ENCODE data around the gene ANKS1B. TPM values are rescaled to one million over a fixed set of nuclear protein-coding genes. Genes with fewer than 3 reads are reported as not detected.
A peak's percentile ranks its signal among the peaks of the same experiment; 100 is the strongest.

Gene ANKS1B
- total and polyA plus RNA-seq, 4 donors, result 0.03 to 3.4 (median 0.53) TPM

- Histone ChIP-seq H3K36me3 (ENCODE audit: control insufficient read depth in 4 of 4, insufficient read depth in 3 of 4, low read depth in 1 of 4, low read length in 3 of 4) (no peaks in the 10 kb centered on the region), H3K4me3 (ENCODE audit: low read depth in 1 of 3, low read length in 3 of 3) (no peak overlapping the region), H3K9me3 (ENCODE audit: control insufficient read depth in 4 of 4, low read length in 3 of 4) (peaks cover 0 to 8% (median 0%) of the 10 kb centered on the region in 4 donors), H3K4me1 (ENCODE audit: control insufficient read depth in 4 of 4, insufficient read depth in 4 of 4, low read length in 3 of 4) (no peaks in the 10 kb centered on the region), H3K27me3 (ENCODE audit: control insufficient read depth in 4 of 4, insufficient read depth in 4 of 4, low read length in 3 of 4) (no peaks in the 10 kb centered on the region), H3K27ac (ENCODE audit: low read depth in 1 of 2, low read length in 2 of 2) (no peak overlapping the region), H3K9ac (ENCODE audit: low read depth in 1 of 2, low read length in 2 of 2) (no peak overlapping the region)
- DNase-seq (ENCODE audit: low spot score), result no peak
- TF ChIP-seq HNF4A (conservative IDR thresholded peaks at IDR 0.05) (no peak), HNF4G (IDR thresholded peaks at IDR 0.05) (no peak), FOXA1 (IDR thresholded peaks at IDR 0.05) (no peak), ZBTB33 (IDR thresholded peaks at IDR 0.05) (no peak), GABPA (IDR thresholded peaks at IDR 0.05 in 1 of 2, conservative IDR thresholded peaks at IDR 0.05 in 1 of 2) (no peak), MAX (IDR thresholded peaks at IDR 0.05) (no peak), FOXA2 (IDR thresholded peaks at IDR 0.05) (no peak), NR2F2 (IDR thresholded peaks at IDR 0.05) (no peak), SP1 (IDR thresholded peaks at IDR 0.05) (no peak), JUND (IDR thresholded peaks at IDR 0.05) (no peak), RAD21 (IDR thresholded peaks at IDR 0.05) (no peak)
Observed at GRCh38 chr12:99620159-99620479, 364.6 kb downstream of the ANKS1B start.

GRCh38 chr12:99619389-99620158 is 365.2 kb downstream of the ANKS1B start:
- H3K9me3 ChIP-seq (ENCODE audit: control insufficient read depth in 4 of 4, low read length in 3 of 4), result peaks cover 0 to 8% (median 0%) of the 10 kb centered on the region in 4 donors
- H3K27ac ChIP-seq (ENCODE audit: low read depth in 1 of 2, low read length in 2 of 2), result no peak overlapping the region
- TF ChIP-seq SP1 (IDR thresholded peaks at IDR 0.05) (no peak), RAD21 (IDR thresholded peaks at IDR 0.05) (peak; percentile 66 to 77), GABPA (IDR thresholded peaks at IDR 0.05 in 1 of 2, conservative IDR thresholded peaks at IDR 0.05 in 1 of 2) (no peak), CTCF (IDR thresholded peaks at IDR 0.05; ENCODE audit: low read depth, low read length, missing input control) (peak; percentile 57)
- DNase-seq (ENCODE audit: low spot score), result no peak
- H3K4me1 ChIP-seq (ENCODE audit: control insufficient read depth in 4 of 4, insufficient read depth in 4 of 4, low read length in 3 of 4), result no peaks in the 10 kb centered on the region
- H3K36me3 ChIP-seq (ENCODE audit: control insufficient read depth in 4 of 4, insufficient read depth in 3 of 4, low read depth in 1 of 4, low read length in 3 of 4), result no peaks in the 10 kb centered on the region
- no peaks in the 10 kb centered on the region for H3K27me3 ChIP-seq (ENCODE audit: control insufficient read depth in 4 of 4, insufficient read depth in 4 of 4, low read length in 3 of 4)
- WGBS, result 65% methylated on average over 7 of the region's 7 CpGs
- no peak overlapping the region for H3K9ac ChIP-seq (ENCODE audit: low read depth in 1 of 2, low read length in 2 of 2)
- no peak overlapping the region for H3K4me3 ChIP-seq (ENCODE audit: low read depth in 1 of 3, low read length in 3 of 3)

- H3K36me3 ChIP-seq (ENCODE audit: control insufficient read depth in 4 of 4, insufficient read depth in 3 of 4, low read depth in 1 of 4, low read length in 3 of 4), result no peaks in the 10 kb centered on the region
- no peaks in the 10 kb centered on the region for H3K4me1 ChIP-seq (ENCODE audit: control insufficient read depth in 4 of 4, insufficient read depth in 4 of 4, low read length in 3 of 4)
- no peak overlapping the region for H3K9ac ChIP-seq (ENCODE audit: low read depth in 1 of 2, low read length in 2 of 2)
- no peak overlapping the region for H3K27ac ChIP-seq (ENCODE audit: low read depth in 1 of 2, low read length in 2 of 2)
- no peak overlapping the region for H3K4me3 ChIP-seq (ENCODE audit: low read depth in 1 of 3, low read length in 3 of 3)
- no peak for DNase-seq (ENCODE audit: low spot score)
- WGBS, result 78% methylated on average over 4 of the region's 4 CpGs
- no peaks in the 10 kb centered on the region for H3K27me3 ChIP-seq (ENCODE audit: control insufficient read depth in 4 of 4, insufficient read depth in 4 of 4, low read length in 3 of 4)
- peaks cover 0 to 8% (median 0%) of the 10 kb centered on the region in 4 donors for H3K9me3 ChIP-seq (ENCODE audit: control insufficient read depth in 4 of 4, low read length in 3 of 4)
- TF ChIP-seq GABPA (IDR thresholded peaks at IDR 0.05 in 1 of 2, conservative IDR thresholded peaks at IDR 0.05 in 1 of 2), result no peak
- no peak for TF ChIP-seq ATF3 (IDR thresholded peaks at IDR 0.05)
- no peak for TF ChIP-seq EGR1 (IDR thresholded peaks at IDR 0.05; ENCODE audit: low read depth in 2 of 2)
- TF ChIP-seq TAF1 (conservative IDR thresholded peaks at IDR 0.05), result no peak
- TF ChIP-seq HNF4A (conservative IDR thresholded peaks at IDR 0.05), result no peak
- no peak for TF ChIP-seq CTCF (IDR thresholded peaks at IDR 0.05; ENCODE audit: low read depth, low read length, missing input control)
- no peak for TF ChIP-seq NR2F2 (IDR thresholded peaks at IDR 0.05)
- no peak for TF ChIP-seq YY1 (IDR thresholded peaks at IDR 0.05)
- TF ChIP-seq FOXA2 (IDR thresholded peaks at IDR 0.05), result no peak
- TF ChIP-seq MAX (IDR thresholded peaks at IDR 0.05), result no peak
- no peak for TF ChIP-seq HNF4G (IDR thresholded peaks at IDR 0.05)
- no peak for TF ChIP-seq FOXA1 (IDR thresholded peaks at IDR 0.05)
- no peak for TF ChIP-seq SP1 (IDR thresholded peaks at IDR 0.05)
- TF ChIP-seq RXRA (IDR thresholded peaks at IDR 0.05), result no peak
- TF ChIP-seq RAD21 (IDR thresholded peaks at IDR 0.05), result no peak
- TF ChIP-seq JUND (IDR thresholded peaks at IDR 0.05), result no peak
Observed at GRCh38 chr12:99618657-99619056, 366.1 kb downstream of the ANKS1B start.
